ENCODE data around the gene NOL12.
"Not testable (repeated sequence)": the region's sequence is repeated elsewhere in the genome, so short reads cannot be mapped to it uniquely, and the experiment has no call there.

The NOL12 gene

GRCh38 chr22:37681001-37681424 is 5.1 kb upstream of the NOL12 start:
- DNase-seq, result no peak

GRCh38 chr22:37681556-37682049 is 4.5 kb upstream of the NOL12 start:
- DNase-seq, result peak; percentile 82 to 86 (median 84)

GRCh38 chr22:37684803-37685615 is 1.1 kb upstream of the NOL12 start:
- no peak for DNase-seq

- DNase-seq, result no peak
Measured at GRCh38 chr22:37690407-37690806, 4.3 kb downstream of the NOL12 start.

GRCh38 chr22:37690901-37691504 is 4.9 kb downstream of the NOL12 start:
- DNase-seq, result no peak

GRCh38 chr22:37692627-37693285 is 6.6 kb downstream of the NOL12 start:
- DNase-seq, result no peak

GRCh38 chr22:37694131-37694530 is 8.0 kb downstream of the NOL12 start:
- not testable (repeated sequence) for DNase-seq

- DNase-seq, result not testable (repeated sequence)
Measured at GRCh38 chr22:37696260-37696656, 10.1 kb downstream of the NOL12 start.

- DNase-seq, result peak; percentile 91 to 95 (median 92)
Measured at GRCh38 chr22:37696657-37697537, 10.8 kb downstream of the NOL12 start, which contains the start of gene TRIOBP. Gene TRIOBP, plus strand, starts transcription at chr22:37697048. Its CDS starts 4,318 bp downstream, at chr22:37701366.

- DNase-seq, result no peak
Measured at GRCh38 chr22:37697538-37697835, 11.3 kb downstream of the NOL12 start.

- peak; percentile 77 to 84 (median 84) for DNase-seq
Measured at GRCh38 chr22:37701141-37701786, 15.1 kb downstream of the NOL12 start.

GRCh38 chr22:37703906-37704305 is 17.8 kb downstream of the NOL12 start:
- DNase-seq, result no peak

- DNase-seq, result no peak
Measured at GRCh38 chr22:37704645-37705044, 18.5 kb downstream of the NOL12 start.

GRCh38 chr22:37705205-37705604 is 19.1 kb downstream of the NOL12 start:
- DNase-seq, result no peak

- DNase-seq, result peak; percentile 58 to 75 (median 62)
Measured at GRCh38 chr22:37708580-37709444, 22.7 kb downstream of the NOL12 start.

GRCh38 chr22:37709445-37709765 is 23.3 kb downstream of the NOL12 start:
- no peak for DNase-seq

GRCh38 chr22:37710675-37711074 is 24.5 kb downstream of the NOL12 start:
- DNase-seq, result no peak

GRCh38 chr22:37711490-37711889 is 25.3 kb downstream of the NOL12 start:
- DNase-seq, result no peak

- no peak for DNase-seq
Measured at GRCh38 chr22:37713761-37714160, 27.6 kb downstream of the NOL12 start.

- no peak for DNase-seq
Measured at GRCh38 chr22:37714634-37715033, 28.5 kb downstream of the NOL12 start.

GRCh38 chr22:37715760-37716159 is 29.6 kb downstream of the NOL12 start:
- no peak for DNase-seq
